Measurements from ENCODE around the gene P2RY13.

The P2RY13 gene

GRCh38 chr3:151327571-151328198 lies 1.7 kb downstream of the P2RY13 start:
- peak; percentile 55 to 58 for DNase-seq (ENCODE audit: low read depth in 2 of 2)
- H3K4me3 ChIP-seq (replicated peaks in 1 of 2; ENCODE audit: low read depth in 2 of 2, low read length in 2 of 2), result no peak overlapping the region

GRCh38 chr3:151322511-151322910 lies 6.8 kb downstream of the P2RY13 start:
- H3K4me3 ChIP-seq (replicated peaks in 1 of 2; ENCODE audit: low read depth in 2 of 2, low read length in 2 of 2), result no peak overlapping the region
- TF ChIP-seq CTCF (IDR thresholded peaks at IDR 0.05; ENCODE audit: low read depth, low read length), result no peak
- DNase-seq (ENCODE audit: low read depth in 2 of 2), result no peak

More at GRCh38 chr3:151327571-151328198, 1.7 kb downstream of the P2RY13 start:
- TF ChIP-seq CTCF (IDR thresholded peaks at IDR 0.05; ENCODE audit: low read depth, low read length), result peak; percentile 49

- TF ChIP-seq CTCF (IDR thresholded peaks at IDR 0.05; ENCODE audit: low read depth, low read length), result no peak
- no peak for DNase-seq (ENCODE audit: low read depth in 2 of 2)
- no peak overlapping the region for H3K4me3 ChIP-seq (replicated peaks in 1 of 2; ENCODE audit: low read depth in 2 of 2, low read length in 2 of 2)
Observed at GRCh38 chr3:151321526-151321925, 7.8 kb downstream of the P2RY13 start.

GRCh38 chr3:151320131-151320530 lies 9.2 kb downstream of the P2RY13 start:
- no peak for TF ChIP-seq CTCF (IDR thresholded peaks at IDR 0.05; ENCODE audit: low read depth, low read length)
- DNase-seq (ENCODE audit: low read depth in 2 of 2), result no peak
- no peak overlapping the region for H3K4me3 ChIP-seq (replicated peaks in 1 of 2; ENCODE audit: low read depth in 2 of 2, low read length in 2 of 2)

GRCh38 chr3:151319628-151320027 lies 9.7 kb downstream of the P2RY13 start:
- H3K4me3 ChIP-seq (replicated peaks in 1 of 2; ENCODE audit: low read depth in 2 of 2, low read length in 2 of 2), result no peak overlapping the region
- TF ChIP-seq CTCF (IDR thresholded peaks at IDR 0.05; ENCODE audit: low read depth, low read length), result no peak
- peak; percentile 35 to 73 for DNase-seq (ENCODE audit: low read depth in 2 of 2)

- DNase-seq (ENCODE audit: low read depth in 2 of 2), result no peak
- no peak for TF ChIP-seq CTCF (IDR thresholded peaks at IDR 0.05; ENCODE audit: low read depth, low read length)
- no peak overlapping the region for H3K4me3 ChIP-seq (replicated peaks in 1 of 2; ENCODE audit: low read depth in 2 of 2, low read length in 2 of 2)
Observed at GRCh38 chr3:151318991-151319390, 10.4 kb downstream of the P2RY13 start.

- no peak for TF ChIP-seq CTCF (IDR thresholded peaks at IDR 0.05; ENCODE audit: low read depth, low read length)
- H3K4me3 ChIP-seq (replicated peaks in 1 of 2; ENCODE audit: low read depth in 2 of 2, low read length in 2 of 2), result no peak overlapping the region
Observed at GRCh38 chr3:151318313-151318712, 11.0 kb downstream of the P2RY13 start.

More at GRCh38 chr3:151318313-151318712, 11.0 kb downstream of the P2RY13 start:
- DNase-seq (ENCODE audit: low read depth in 2 of 2), result peak; percentile 31 to 44
